Liver (tissue), 9 donors: ENCODE data around the gene GLI3. TPM values are rescaled to one million over a fixed set of nuclear protein-coding genes. Genes with fewer than 3 reads are reported as not detected.

ENCODE experiments used
- DNase-seq: peaks from one replicate; pipeline ENCODE4 v3.0.0-alpha.2; 2017; ENCODE audit warnings: low spot score
- H3K27ac ChIP-seq, 2 donors: one replicate each; pipeline ENCODE4 v1.7.0; 2013; ENCODE audit warnings: inconsistent platforms in 2 of 2, low read length in 2 of 2, control low read depth in 1 of 2, low read depth in 1 of 2, mild to moderate bottlenecking in 1 of 2
- H3K27me3 ChIP-seq, 4 donors: one replicate each; pipeline versions ENCODE4 v1.6.1 to v1.7.0; 2013; ENCODE audit warnings: low read length in 3 of 4, inconsistent platforms in 1 of 4, mild to moderate bottlenecking in 1 of 4, moderate library complexity in 1 of 4; ENCODE audit not compliant: control insufficient read depth in 4 of 4, insufficient read depth in 4 of 4
- H3K36me3 ChIP-seq, 4 donors: one replicate each; pipeline versions ENCODE4 v1.6.1 to v1.7.0; 2013; ENCODE audit warnings: low read length in 3 of 4, mild to moderate bottlenecking in 3 of 4, low read depth in 1 of 4, moderate library complexity in 1 of 4; ENCODE audit not compliant: control insufficient read depth in 4 of 4, insufficient read depth in 3 of 4
- H3K4me1 ChIP-seq, 4 donors: one replicate each; pipeline versions ENCODE4 v1.6.1 to v1.7.0; 2013; ENCODE audit warnings: low read length in 3 of 4, mild to moderate bottlenecking in 3 of 4, moderate library complexity in 1 of 4; ENCODE audit not compliant: control insufficient read depth in 4 of 4, insufficient read depth in 4 of 4
- H3K4me3 ChIP-seq, 3 donors: one replicate each; pipeline versions ENCODE4 v1.6.1 to v1.7.0; 2013; ENCODE audit warnings: low read length in 3 of 3, control low read depth in 1 of 3, low read depth in 1 of 3, mild to moderate bottlenecking in 1 of 3
- H3K9ac ChIP-seq, 2 donors: one replicate each; pipeline ENCODE4 v1.7.0; 2013; ENCODE audit warnings: low read length in 2 of 2, mild to moderate bottlenecking in 2 of 2, moderate library complexity in 2 of 2, control low read depth in 1 of 2, low read depth in 1 of 2
- H3K9me3 ChIP-seq, 4 donors: one replicate each; pipeline versions ENCODE4 v1.6.1 to v1.7.0; 2013; ENCODE audit warnings: low read length in 3 of 4; ENCODE audit not compliant: control insufficient read depth in 4 of 4
- ATF3 ChIP-seq: IDR thresholded peaks from 2 replicates; pipeline ENCODE4 v1.6.1; 2016; ENCODE audit warnings: antibody characterized with exemption
- CTCF ChIP-seq: fragments of 150-350 bp; IDR thresholded peaks from 2 replicates; pipeline ENCODE4 v1.5.1; 2017; ENCODE audit warnings: improper control_type of control experiment, low read depth, low read length; ENCODE audit not compliant: missing input control
- EGR1 ChIP-seq, 2 donors: IDR thresholded peaks; 2 replicates each; pipeline ENCODE4 v1.6.1; 2016 to 2018; ENCODE audit warnings: antibody characterized with exemption in 2 of 2, low read depth in 2 of 2
- FOXA1 ChIP-seq: IDR thresholded peaks from 2 replicates; pipeline ENCODE4 v1.6.1; 2016; ENCODE audit warnings: antibody characterized with exemption
- FOXA2 ChIP-seq: IDR thresholded peaks from 2 replicates; pipeline ENCODE4 v1.6.1; 2016; ENCODE audit warnings: antibody characterized with exemption
- GABPA ChIP-seq, 2 donors: IDR thresholded peaks in 1 of 2; conservative IDR thresholded peaks in 1 of 2; 2 replicates each; pipeline ENCODE4 v1.6.1; 2016; ENCODE audit warnings: antibody characterized with exemption in 2 of 2, mild to moderate bottlenecking in 1 of 2, moderate library complexity in 1 of 2
- HNF4A ChIP-seq, 2 donors: conservative IDR thresholded peaks; 2 replicates each; pipeline ENCODE4 v1.6.1; 2016; ENCODE audit warnings: antibody characterized with exemption in 2 of 2, mild to moderate bottlenecking in 2 of 2
- HNF4G ChIP-seq: IDR thresholded peaks from 2 replicates; pipeline ENCODE4 v1.6.1; 2016; ENCODE audit warnings: antibody characterized with exemption
- JUND ChIP-seq, 2 donors: IDR thresholded peaks; 2 replicates each; pipeline ENCODE4 v1.6.1; 2016; ENCODE audit warnings: antibody characterized with exemption in 2 of 2
- MAX ChIP-seq: IDR thresholded peaks from 2 replicates; pipeline ENCODE4 v1.6.1; 2016; ENCODE audit warnings: antibody characterized with exemption
- NR2F2 ChIP-seq: IDR thresholded peaks from 2 replicates; pipeline ENCODE4 v1.6.1; 2016; ENCODE audit warnings: antibody characterized with exemption
- RAD21 ChIP-seq, 2 donors: IDR thresholded peaks; 2 replicates each; pipeline ENCODE4 v1.6.1; 2016; ENCODE audit warnings: antibody characterized with exemption in 2 of 2, mild to moderate bottlenecking in 2 of 2
- REST ChIP-seq: IDR thresholded peaks from 2 replicates; pipeline ENCODE4 v1.6.1; 2016; ENCODE audit warnings: antibody characterized with exemption, mild to moderate bottlenecking
- RXRA ChIP-seq, 2 donors: IDR thresholded peaks; 2 replicates each; pipeline ENCODE4 v1.6.1; 2017 to 2018; ENCODE audit warnings: antibody characterized with exemption in 2 of 2, mild to moderate bottlenecking in 1 of 2
- SP1 ChIP-seq: IDR thresholded peaks from 2 replicates; pipeline ENCODE4 v1.6.1; 2018; ENCODE audit warnings: antibody characterized with exemption, mild to moderate bottlenecking
- TAF1 ChIP-seq: conservative IDR thresholded peaks from 2 replicates; pipeline ENCODE4 v1.6.1; 2016; ENCODE audit warnings: antibody characterized with exemption, mild to moderate bottlenecking
- YY1 ChIP-seq: IDR thresholded peaks from 2 replicates; pipeline ENCODE4 v1.6.1; 2016; ENCODE audit warnings: antibody characterized with exemption, mild to moderate bottlenecking
- ZBTB33 ChIP-seq: IDR thresholded peaks from 2 replicates; pipeline ENCODE4 v1.6.1; 2016; ENCODE audit warnings: antibody characterized with exemption
- WGBS: extraction: QIAGEN DNeasy Blood & Tissue Kit; methylation state at CpG from one replicate; pipeline ENCODE4 v1.1.7; 2013; 5-methylcytosine and 5-hydroxymethylcytosine counted together
- polyA plus RNA-seq, 2 donors: library from polyadenylated mRNA; stranded (reverse) in 1 of 2; unstranded in 1 of 2; fragments of 200-250 nt in 1 of 2; fragments of >200 nt in 1 of 2; fragmentation: Nextera tagmentation in 1 of 2; extraction: Ambion mirVana in 1 of 2; gene quantifications; one replicate each; pipeline versions ENCODE4 v1.2.1 to v1.2.3, GENCODE V29; 2013 to 2015
- total RNA-seq, 2 donors: library from RNA; depleted of rRNA; stranded (reverse); fragments of >200 nt; gene quantifications; one replicate each; pipeline ENCODE4 v1.2.3, GENCODE V29; 2014
- donor health status: healthy.
- donor health status: healthy.
- donor health status: healthy.
- donor health status: healthy.
- donor health status: healthy.

GLI3 gene
- total and polyA plus RNA-seq, 4 donors = 0.09 to 0.42 (median 0.26) TPM

- Histone ChIP-seq H3K36me3 (no peaks in the 10 kb centered on the region), H3K27ac (no peak overlapping the region), H3K4me3 (no peak overlapping the region), H3K9me3 (no peaks in the 10 kb centered on the region), H3K4me1 (no peaks in the 10 kb centered on the region), H3K27me3 (peaks cover 0 to 3% (median 0%) of the 10 kb centered on the region in 4 donors), H3K9ac (no peak overlapping the region)
- 93% methylated on average over 2 of the region's 2 CpGs for WGBS
- TF ChIP-seq FOXA1 = no peak
- TF ChIP-seq MAX = no peak
- no peak for TF ChIP-seq TAF1
- no peak for TF ChIP-seq EGR1 (IDR thresholded peaks at IDR 0.05; ENCODE audit: low read depth in 2 of 2)
- no peak for TF ChIP-seq JUND (IDR thresholded peaks at IDR 0.05)
- no peak for TF ChIP-seq HNF4A (conservative IDR thresholded peaks at IDR 0.05)
- no peak for TF ChIP-seq ATF3
- TF ChIP-seq GABPA (IDR thresholded peaks at IDR 0.05 in 1 of 2, conservative IDR thresholded peaks at IDR 0.05 in 1 of 2) = no peak
- TF ChIP-seq REST = no peak
- TF ChIP-seq SP1 = no peak
- no peak for TF ChIP-seq CTCF
- TF ChIP-seq HNF4G = no peak
- TF ChIP-seq RAD21 (IDR thresholded peaks at IDR 0.05) = no peak
- no peak for DNase-seq
Observed at GRCh38 chr7:41998041-41998440, 239.0 kb downstream of the GLI3 start.

- 94% methylated on average over 2 of the region's 2 CpGs for WGBS
- Histone ChIP-seq H3K4me3 (no peak overlapping the region), H3K9me3 (no peaks in the 10 kb centered on the region), H3K27ac (no peak overlapping the region), H3K36me3 (no peaks in the 10 kb centered on the region), H3K9ac (no peak overlapping the region), H3K27me3 (peaks cover 0 to 3% (median 0%) of the 10 kb centered on the region in 4 donors), H3K4me1 (no peaks in the 10 kb centered on the region)
- TF ChIP-seq GABPA (IDR thresholded peaks at IDR 0.05 in 1 of 2, conservative IDR thresholded peaks at IDR 0.05 in 1 of 2) (no peak), SP1 (no peak), JUND (IDR thresholded peaks at IDR 0.05) (no peak), ATF3 (no peak), ZBTB33 (no peak), NR2F2 (no peak), FOXA1 (no peak), FOXA2 (no peak), TAF1 (no peak), EGR1 (IDR thresholded peaks at IDR 0.05; ENCODE audit: low read depth in 2 of 2) (no peak), RXRA (IDR thresholded peaks at IDR 0.05) (no peak), YY1 (no peak)
- no peak for DNase-seq
Observed at GRCh38 chr7:41997151-41997550, 239.9 kb downstream of the GLI3 start.
